B cell (primary cell): ENCODE results near the gene CHCHD3. TPM values are rescaled to one million over a fixed set of nuclear protein-coding genes. Genes with fewer than 3 reads are reported as not detected.

ENCODE experiments used
- ATAC-seq: fragments of 200-7000 bp; cut with Tn5 transposase; one replicate; pipeline ENCODE4 v1.10.0; 2021; ENCODE audit warnings: low read depth, mild to moderate bottlenecking, moderate number of reproducible peaks, moderate library complexity
- CTCF ChIA-PET: fragments of 350-600 bp; sonication (Branson Sonifier 250); formaldehyde crosslinking; loops from one replicate; lab custom pipeline; 2021; ENCODE audit warnings: antibody characterized with exemption, inconsistent platforms; lab: Charles Lee
- POLR2A ChIA-PET: fragments of 350-600 bp; sonication (Branson Sonifier 250); formaldehyde crosslinking; loops from one replicate; lab custom pipeline; 2021; ENCODE audit warnings: antibody characterized with exemption; lab: Charles Lee
- DNase-seq: peaks from one replicate; pipeline ENCODE4 v3.0.0; 2013
- H2AFZ ChIP-seq: 2 replicates; pipeline ENCODE4 v1.6.1; 2012; ENCODE audit warnings: mild to moderate bottlenecking, low read depth, low read length; ENCODE audit not compliant: insufficient read depth, poor library complexity, severe bottlenecking
- H3K27ac ChIP-seq, 2 donors: 1 replicate in 1 of 2; 2 replicates in 1 of 2; pipeline ENCODE4 v1.5.1; 2012 to 2013; ENCODE audit warnings: low read length in 2 of 2, mild to moderate bottlenecking in 2 of 2, moderate library complexity in 1 of 2
- H3K27me3 ChIP-seq, 4 experiments: fragments of 200-600 bp in 1 of 4; sonication (generic) in 1 of 4; replicated peaks in 1 of 4; 1 replicate in 2 of 4; 2 replicates in 2 of 4; pipeline versions ENCODE4 v1.6.1 to v1.7.0; 2013 to 2016; ENCODE audit warnings: low read length in 3 of 4, mild to moderate bottlenecking in 2 of 4, mixed read lengths in 1 of 4, moderate library complexity in 1 of 4; ENCODE audit not compliant: insufficient read depth in 4 of 4, control insufficient read depth in 3 of 4; ENCODE audit errors: control extremely low read depth in 1 of 4
- H3K36me3 ChIP-seq, 2 experiments: replicated peaks in 1 of 2; 1 replicate in 1 of 2; 2 replicates in 1 of 2; pipeline versions ENCODE4 v1.6.1 to v1.7.1; 2013; ENCODE audit warnings: low read length in 1 of 2; ENCODE audit not compliant: insufficient read depth in 2 of 2, control insufficient read depth in 1 of 2; ENCODE audit errors: control extremely low read depth in 1 of 2, extremely low read depth in 1 of 2
- H3K4me1 ChIP-seq, 2 donors: fragments of 200-600 bp in 1 of 2; sonication (generic) in 1 of 2; 1 replicate in 1 of 2; 2 replicates in 1 of 2; pipeline versions ENCODE4 v1.5.1 to v1.6.1; 2013 to 2017; ENCODE audit warnings: low read length in 2 of 2; ENCODE audit not compliant: control insufficient read depth in 2 of 2, insufficient read depth in 2 of 2
- H3K4me2 ChIP-seq: replicated peaks from 2 replicates; pipeline ENCODE3; 2012; ENCODE audit warnings: mild to moderate bottlenecking, low read depth, low read length; ENCODE audit not compliant: poor library complexity, severe bottlenecking
- H3K4me3 ChIP-seq, 5 experiments: fragments of 200-600 bp in 1 of 5; sonication (generic) in 1 of 5; 1 replicate in 3 of 5; 2 replicates in 2 of 5; pipeline versions ENCODE4 v1.5.1 to v1.7.0; 2011 to 2016; ENCODE audit warnings: low read length in 4 of 5, mild to moderate bottlenecking in 4 of 5, low read depth in 2 of 5, control low read depth in 1 of 5, moderate library complexity in 1 of 5; ENCODE audit not compliant: insufficient read depth in 1 of 5; ENCODE audit errors: control extremely low read depth in 1 of 5, extremely low read depth in 1 of 5
- H3K79me2 ChIP-seq: fragments of 200-600 bp; sonication (generic); one replicate; pipeline ENCODE4 v1.6.0; 2016; ENCODE audit warnings: low read length; ENCODE audit not compliant: control insufficient read depth, insufficient read depth
- H3K9ac ChIP-seq: fragments of 200-600 bp; sonication (generic); 2 replicates; pipeline ENCODE4 v1.6.1; 2017; ENCODE audit warnings: mild to moderate bottlenecking, low read length, moderate library complexity
- H3K9me3 ChIP-seq, 3 donors: one replicate each; pipeline versions ENCODE4 v1.6.1 to v1.7.1; 2013; ENCODE audit warnings: low read length in 2 of 3; ENCODE audit not compliant: control insufficient read depth in 2 of 3, insufficient read depth in 1 of 3; ENCODE audit errors: control extremely low read depth in 1 of 3
- H4K20me1 ChIP-seq: 2 replicates; pipeline ENCODE4 v1.6.0; 2012; ENCODE audit warnings: mild to moderate bottlenecking, low read length; ENCODE audit not compliant: insufficient read depth, control insufficient read depth, poor library complexity, severe bottlenecking
- H3K27ac Mint-ChIP-seq: one replicate; pipeline ENCODE4 v1.8.0; 2021; ENCODE audit warnings: mixed read lengths
- H3K27me3 Mint-ChIP-seq: one replicate; pipeline ENCODE4 v1.8.0; 2021; ENCODE audit warnings: mixed read lengths
- H3K4me1 Mint-ChIP-seq: one replicate; pipeline ENCODE4 v1.8.0; 2021; ENCODE audit warnings: mixed read lengths
- H3K4me3 Mint-ChIP-seq: one replicate; pipeline ENCODE4 v1.8.0; 2021; ENCODE audit warnings: mixed read lengths
- H3K9me3 Mint-ChIP-seq: one replicate; pipeline ENCODE4 v1.8.0; 2022; ENCODE audit warnings: mixed read lengths; ENCODE audit not compliant: insufficient read depth
- CTCF ChIP-seq: fragments of 200-600 bp; IDR thresholded peaks from one replicate; pipeline ENCODE4 v1.8.0; 2022; ENCODE audit warnings: antibody characterized with exemption, mild to moderate bottlenecking
- EZH2 ChIP-seq: IDR thresholded peaks from 2 replicates; pipeline ENCODE4 v1.6.1; 2012; ENCODE audit warnings: borderline replicate concordance, low read depth, mild to moderate bottlenecking, moderate library complexity, low read length; ENCODE audit not compliant: insufficient read depth, poor library complexity, severe bottlenecking
- WGBS: methylation state at CpG from one replicate; pipeline ENCODE4 v1.1.5; 2013; ENCODE audit warnings: missing lambda C conversion rate; ENCODE audit not compliant: insufficient coverage; 5-methylcytosine and 5-hydroxymethylcytosine counted together
- intact Hi-C: fragments of 100-400 bp; cut with micrococcal nuclease; formaldehyde crosslinking; loops from one replicate; pipeline ENCODE4 v1.10.0; 2022
- polyA plus RNA-seq: library from polyadenylated mRNA; depleted of rRNA; stranded (reverse); fragments of >200 nt; gene quantifications from 2 replicates; pipeline ENCODE4 v1.2.3, GENCODE V29; 2012
- total RNA-seq, 2 donors: library from RNA; stranded (reverse); fragments of 120-200 nt in 1 of 2; gene quantifications; 1 replicate in 1 of 2; 2 replicates in 1 of 2; pipeline versions ENCODE4 v1.2.3 to v1.2.4, GENCODE V29; 2013 to 2022

The CHCHD3 gene
- total and polyA plus RNA-seq, 2 donors (not counting 1 experiment from before 2014, with no cell fraction given) = 20.1 to 38.4 TPM

GRCh38 chr7:132743974-132744373 lies 337.9 kb downstream of the CHCHD3 start:
- H3K79me2 ChIP-seq = no peaks in the 10 kb centered on the region
- H3K4me3 ChIP-seq = no peak overlapping the region
- WGBS = no CpG with 5 or more reads among the region's 2 CpGs
- Mint-ChIP-seq H3K4me3 (no peak overlapping the region), H3K4me1 (no peaks in the 10 kb centered on the region), H3K9me3 (no peaks in the 10 kb centered on the region), H3K27me3 (peaks cover 21% of the 10 kb centered on the region), H3K27ac (no peak overlapping the region)
- no peak overlapping the region for H2AFZ ChIP-seq
- no peaks in the 10 kb centered on the region for H4K20me1 ChIP-seq
- peaks cover 0 to 7% (median 5%) of the 10 kb centered on the region in 3 donors for H3K9me3 ChIP-seq
- DNase-seq = no peak
- no peaks in the 10 kb centered on the region for H3K36me3 ChIP-seq
- H3K27me3 ChIP-seq = no peaks in the 10 kb centered on the region
- no peak overlapping the region for H3K4me2 ChIP-seq
- H3K27ac ChIP-seq = no peak overlapping the region
- no peaks in the 10 kb centered on the region for H3K4me1 ChIP-seq
- intact Hi-C loops = no loop called here
- no peak overlapping the region for H3K9ac ChIP-seq
- ATAC-seq = no peak
- TF ChIP-seq CTCF (no peak), EZH2 (no peak)
- CTCF ChIA-PET = no interaction called here
- POLR2A ChIA-PET = no interaction called here

- Histone ChIP-seq H4K20me1 (no peaks in the 10 kb centered on the region), H3K9ac (no peak overlapping the region), H3K36me3 (no peaks in the 10 kb centered on the region), H3K4me1 (no peaks in the 10 kb centered on the region), H3K79me2 (no peaks in the 10 kb centered on the region), H3K4me3 (no peak overlapping the region), H3K27me3 (no peaks in the 10 kb centered on the region), H3K27ac (no peak overlapping the region), H2AFZ (no peak overlapping the region), H3K9me3 (peaks cover 0 to 7% (median 5%) of the 10 kb centered on the region in 3 donors), H3K4me2 (no peak overlapping the region)
- DNase-seq (no peak), ATAC-seq (no peak)
- H3K27ac Mint-ChIP-seq = no peak overlapping the region
- no peaks in the 10 kb centered on the region for H3K4me1 Mint-ChIP-seq
- ChIA-PET POLR2A (no interaction called here), CTCF (no interaction called here)
- H3K27me3 Mint-ChIP-seq = peaks cover 17% of the 10 kb centered on the region
- 79% methylated on average over 3 of the region's 4 CpGs for WGBS
- H3K9me3 Mint-ChIP-seq = no peaks in the 10 kb centered on the region
- intact Hi-C loops = no loop called here
- no peak overlapping the region for H3K4me3 Mint-ChIP-seq
- no peak for TF ChIP-seq EZH2
- no peak for TF ChIP-seq CTCF
Measured at GRCh38 chr7:132742189-132742612, 339.7 kb downstream of the CHCHD3 start.
